K562 (cell line): Measurements from ENCODE around the gene ADAMTSL2. TPM values are rescaled to one million over a fixed set of nuclear protein-coding genes. Genes with fewer than 3 reads are reported as not detected.
A peak's percentile ranks its signal among the peaks of the same experiment; 100 is the strongest.

Source experiments
- BRCA1 ChIP-seq, 2 experiments: fragments of 450-650 bp in 1 of 2; sonication (generic) in 1 of 2; formaldehyde crosslinking in 1 of 2; IDR thresholded peaks; 2 replicates each; pipeline versions ENCODE4 v1.5.0 to v1.6.1; 2017 to 2020; ENCODE audit warnings: mild to moderate bottlenecking in 1 of 2, missing genetic modification reagents in 1 of 2
- CBFA2T3 ChIP-seq: fragments of 450-650 bp; IDR thresholded peaks from 2 replicates; pipeline ENCODE4 v1.6.1; 2017
- CREB3L1 ChIP-seq: fragments of 450-650 bp; IDR thresholded peaks from 2 replicates; pipeline ENCODE4 v1.6.1; 2014; ENCODE audit warnings: low read depth, mild to moderate bottlenecking, moderate library complexity, borderline replicate concordance
- DPF2 ChIP-seq: fragments of 450-650 bp; IDR thresholded peaks from 2 replicates; pipeline ENCODE4 v1.6.1; 2016
- GTF2F1 ChIP-seq: IDR thresholded peaks from 2 replicates; pipeline ENCODE4 v1.6.1; 2011; ENCODE audit warnings: low read depth, low read length, improper control_type of control experiment
- HDAC1 ChIP-seq, 2 experiments: fragments of 450-650 bp; IDR thresholded peaks; 2 replicates each; pipeline ENCODE4 v1.6.1; 2016 to 2017; ENCODE audit warnings: inconsistent platforms in 1 of 2, mild to moderate bottlenecking in 1 of 2, moderate library complexity in 1 of 2
- KLF13 ChIP-seq: fragments of 450-650 bp; IDR thresholded peaks from 2 replicates; pipeline ENCODE4 v1.6.1; 2016; ENCODE audit warnings: missing genetic modification characterization, low read depth, mild to moderate bottlenecking, missing compliant biosample characterization, moderate library complexity, borderline replicate concordance
- MECOM ChIP-seq: fragments of 250-450 bp; sonication (Bioruptor Pico); IDR thresholded peaks from 2 replicates; pipeline ENCODE4 v1.8.0; 2022; ENCODE audit warnings: inconsistent platforms
- PTBP1 ChIP-seq: fragments of 200-400 bp; formaldehyde crosslinking; IDR thresholded peaks from 2 replicates; pipeline ENCODE4 v1.6.1; 2017; ENCODE audit warnings: low read depth, low read length
- RBM15 ChIP-seq: fragments of 200-400 bp; formaldehyde crosslinking; IDR thresholded peaks from 2 replicates; pipeline ENCODE4 v1.6.1; 2018; ENCODE audit warnings: mild to moderate bottlenecking, low read length, moderate library complexity; ENCODE audit not compliant: insufficient read depth
- SMARCA5 ChIP-seq: fragments of 450-650 bp; IDR thresholded peaks from 2 replicates; pipeline ENCODE4 v1.6.1; 2016
- SNIP1 ChIP-seq: fragments of 450-650 bp; IDR thresholded peaks from 2 replicates; pipeline ENCODE4 v1.7.1; 2017; ENCODE audit warnings: low read depth, mild to moderate bottlenecking
- SPI1 ChIP-seq: IDR thresholded peaks from 2 replicates; pipeline ENCODE4 v1.6.1; 2011; ENCODE audit warnings: low read depth, low read length, control low read depth, borderline replicate concordance
- TAF1 ChIP-seq: IDR thresholded peaks from 2 replicates; pipeline ENCODE4 v1.6.1; 2011; ENCODE audit warnings: mild to moderate bottlenecking, low read length, moderate library complexity; ENCODE audit not compliant: insufficient read depth, control insufficient read depth, severe bottlenecking; ENCODE audit errors: extremely low read depth
- TOE1 ChIP-seq, 2 experiments: fragments of 450-650 bp in 1 of 2; sonication (generic) in 1 of 2; formaldehyde crosslinking in 1 of 2; IDR thresholded peaks; 2 replicates each; pipeline versions ENCODE4 v1.7.1 to v1.8.0; 2016 to 2022; ENCODE audit warnings: borderline replicate concordance in 2 of 2, mild to moderate bottlenecking in 2 of 2, antibody characterized with exemption in 1 of 2, inconsistent platforms in 1 of 2, low read depth in 1 of 2, missing genetic modification reagents in 1 of 2, moderate library complexity in 1 of 2
- ZBTB40 ChIP-seq, 2 experiments: fragments of 450-650 bp in 1 of 2; sonication (generic) in 1 of 2; formaldehyde crosslinking in 1 of 2; IDR thresholded peaks; 2 replicates each; pipeline versions ENCODE4 v1.7.1 to v1.9.0; 2016 to 2022; ENCODE audit warnings: inconsistent platforms in 1 of 2, mild to moderate bottlenecking in 1 of 2, missing genetic modification reagents in 1 of 2
- ZC3H8 ChIP-seq: fragments of 450-650 bp; IDR thresholded peaks from 2 replicates; pipeline ENCODE4 v1.6.1; 2017
- ZNF121 ChIP-seq: sonication (generic); formaldehyde crosslinking; conservative IDR thresholded peaks from 2 replicates; pipeline ENCODE4 v1.8.0; 2022; ENCODE audit warnings: missing genetic modification reagents
- polyA plus RNA-seq, 8 experiments: library from polyadenylated mRNA; depleted of rRNA in 4 of 8; stranded (reverse) in 5 of 8; unstranded in 3 of 8; fragments of >200 nt; fragmentation: Nextera tagmentation in 2 of 8; fragmentation: Illumina TruSeq in 1 of 8; extraction: Ambion mirVana in 2 of 8; extraction: Trizol in 1 of 8; gene quantifications; 2 replicates each; pipeline versions ENCODE4 v1.2.1 to v1.2.3, GENCODE V29; 2011 to 2014; ENCODE audit warnings: inconsistent platforms in 1 of 8, missing spikeins in 1 of 8
- total RNA-seq, 7 experiments: library from RNA; depleted of rRNA in 6 of 7; stranded (reverse); fragments of >200 nt in 6 of 7; fragmentation: Illumina TruSeq in 2 of 7; extraction: Trizol in 2 of 7; gene quantifications; 2 replicates each; pipeline versions ENCODE4 v1.2.1 to v1.2.3, GENCODE V29; 2011 to 2021; ENCODE audit warnings: low replicate concordance in 1 of 7

The ADAMTSL2 gene
- total and polyA plus RNA-seq, 9 of the 15 experiments (the other 6 are each of a cell fraction or from before 2014, with no cell fraction given): 0.04 TPM; not detected in 8

- TF ChIP-seq MECOM (CRISPR knock-in tag) (no peak), PTBP1 (no peak), HDAC1 (IDR thresholded peaks at IDR 0.05) (no peak), BRCA1 (IDR thresholded peaks at IDR 0.05) (no peak), BRCA1 (CRISPR knock-in tag; IDR thresholded peaks at IDR 0.05) (no peak), RBM15 (no peak), DPF2 (no peak), ZC3H8 (no peak), KLF13 (tag) (no peak), SMARCA5 (peak; percentile 46; the same call in 1 of the 2 replicates), GTF2F1 (no peak), SPI1 (no peak), CREB3L1 (no peak), TOE1 (IDR thresholded peaks at IDR 0.05; ENCODE audit: borderline replicate concordance) (peak; percentile 73), TOE1 (CRISPR knock-in tag; IDR thresholded peaks at IDR 0.05; ENCODE audit: borderline replicate concordance, low read depth) (no peak), ZNF121 (CRISPR knock-in tag) (no peak), CBFA2T3 (no peak), SNIP1 (no peak), ZBTB40 (IDR thresholded peaks at IDR 0.05) (no peak), ZBTB40 (CRISPR knock-in tag; IDR thresholded peaks at IDR 0.05) (no peak), TAF1 (no peak)
Observed at GRCh38 chr9:133532937-133533668, 1.4 kb upstream of the ADAMTSL2 start (continued).
